ENCODE results near the gene GGA1.

GRCh38 chr22:37626556-37627075, 18.0 kb downstream of the GGA1 start:
- no peak for TF ChIP-seq EZH2 (IDR thresholded peaks at IDR 0.05; ENCODE audit: insufficient read depth, poor library complexity, severe bottlenecking)
- no peak for TF ChIP-seq EZH2phosphoT487 (IDR thresholded peaks at IDR 0.05; ENCODE audit: insufficient read depth, low read depth)
